ENCODE data around the gene ZBTB8OS. TPM values are rescaled to one million over a fixed set of nuclear protein-coding genes. Genes with fewer than 3 reads are reported as not detected.

Gene ZBTB8OS
- total RNA-seq, 4 donors from 2014 or later, result 17.7 to 31.0 (median 28.1) TPM

DNA sequence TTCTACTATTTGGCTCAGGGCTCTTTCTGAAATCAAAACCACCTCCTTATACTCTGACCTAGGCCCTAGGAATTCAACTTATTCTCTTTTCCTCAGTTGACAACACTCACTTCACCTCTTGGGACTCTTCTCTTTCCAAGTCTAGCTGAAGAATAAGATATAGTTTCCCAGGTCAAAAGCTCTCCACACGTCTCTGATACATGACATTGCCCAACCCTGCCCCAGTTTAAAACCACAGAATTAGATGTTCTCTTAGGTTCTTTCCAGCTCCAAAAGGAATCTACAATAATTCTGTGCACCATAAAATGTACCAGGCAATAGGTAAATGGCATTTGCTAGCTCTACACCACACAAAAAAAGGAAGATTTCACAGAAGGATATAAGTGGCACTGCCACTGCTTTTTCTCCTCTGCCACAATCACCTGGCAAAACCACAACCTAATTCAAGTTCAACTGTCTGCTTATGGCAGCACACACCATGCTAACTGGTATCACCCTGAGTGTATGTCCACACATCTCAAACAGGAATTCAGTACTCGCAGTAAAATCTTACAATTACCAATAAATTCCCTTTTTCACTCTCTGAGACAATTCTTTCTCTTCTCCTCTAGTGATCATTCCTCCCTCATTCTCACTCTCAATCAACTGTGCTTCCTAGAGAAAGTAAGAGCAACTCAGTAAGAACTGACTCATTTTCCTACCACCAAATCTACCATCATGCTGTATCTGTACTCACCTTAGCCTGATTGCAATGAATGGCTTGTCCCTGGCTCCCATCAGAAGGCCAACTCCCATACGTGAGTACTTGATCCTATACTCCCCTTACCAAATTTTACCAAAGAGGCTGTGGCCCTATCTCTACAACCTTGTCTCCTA, 27.3 kb downstream of the ZBTB8OS start:
- ATAC-seq, result no peak
- H3K9me3 ChIP-seq, result no peaks in the 10 kb centered on the region
- H3K4me1 ChIP-seq, result no peaks in the 10 kb centered on the region
- 59 to 75% methylated on average over 2 to 3 of the region's 3 CpGs for WGBS, 2 donors (ENCODE audit: low coverage in 1 of 2)
- peaks cover 0 to 58% of the 10 kb centered on the region in 2 donors for H3K36me3 ChIP-seq
- no peak overlapping the region for H3K27ac ChIP-seq
- no peak overlapping the region for H3K4me3 ChIP-seq
- H3K27me3 ChIP-seq, result no peaks in the 10 kb centered on the region
- TF ChIP-seq POLR2A (IDR thresholded peaks at IDR 0.05) (no peak), POLR2AphosphoS5 (IDR thresholded peaks at IDR 0.05) (no peak), EP300 (IDR thresholded peaks at IDR 0.05) (no peak)
- TF ChIP-seq, protein P1, sequence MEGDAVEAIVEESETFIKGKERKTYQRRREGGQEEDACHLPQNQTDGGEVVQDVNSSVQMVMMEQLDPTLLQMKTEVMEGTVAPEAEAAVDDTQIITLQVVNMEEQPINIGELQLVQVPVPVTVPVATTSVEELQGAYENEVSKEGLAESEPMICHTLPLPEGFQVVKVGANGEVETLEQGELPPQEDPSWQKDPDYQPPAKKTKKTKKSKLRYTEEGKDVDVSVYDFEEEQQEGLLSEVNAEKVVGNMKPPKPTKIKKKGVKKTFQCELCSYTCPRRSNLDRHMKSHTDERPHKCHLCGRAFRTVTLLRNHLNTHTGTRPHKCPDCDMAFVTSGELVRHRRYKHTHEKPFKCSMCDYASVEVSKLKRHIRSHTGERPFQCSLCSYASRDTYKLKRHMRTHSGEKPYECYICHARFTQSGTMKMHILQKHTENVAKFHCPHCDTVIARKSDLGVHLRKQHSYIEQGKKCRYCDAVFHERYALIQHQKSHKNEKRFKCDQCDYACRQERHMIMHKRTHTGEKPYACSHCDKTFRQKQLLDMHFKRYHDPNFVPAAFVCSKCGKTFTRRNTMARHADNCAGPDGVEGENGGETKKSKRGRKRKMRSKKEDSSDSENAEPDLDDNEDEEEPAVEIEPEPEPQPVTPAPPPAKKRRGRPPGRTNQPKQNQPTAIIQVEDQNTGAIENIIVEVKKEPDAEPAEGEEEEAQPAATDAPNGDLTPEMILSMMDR (IDR thresholded peaks at IDR 0.05), result no peak

DNA sequence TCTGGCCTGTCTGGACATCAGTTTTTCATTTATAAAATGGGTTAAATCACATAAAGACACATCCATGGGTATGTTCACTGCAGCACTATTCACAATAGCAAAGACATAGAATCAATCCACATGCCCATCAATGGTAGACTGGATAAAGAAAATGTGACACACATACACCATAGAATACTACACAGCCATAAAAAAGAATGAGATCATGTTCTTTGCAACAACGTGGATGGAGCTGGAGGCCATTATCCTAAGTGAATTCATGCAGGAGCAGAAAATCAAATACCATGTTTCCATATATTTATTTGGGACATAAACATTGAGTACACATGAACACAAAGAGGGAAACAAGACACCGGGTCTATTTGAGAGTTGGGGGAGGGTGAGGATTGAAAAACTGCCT, 28.1 kb downstream of the ZBTB8OS start:
- no peaks in the 10 kb centered on the region for H3K9me3 ChIP-seq
- WGBS, 2 donors (ENCODE audit: low coverage in 1 of 2), result 85 to 100% methylated on average over 2 of the region's 2 CpGs

DNA sequence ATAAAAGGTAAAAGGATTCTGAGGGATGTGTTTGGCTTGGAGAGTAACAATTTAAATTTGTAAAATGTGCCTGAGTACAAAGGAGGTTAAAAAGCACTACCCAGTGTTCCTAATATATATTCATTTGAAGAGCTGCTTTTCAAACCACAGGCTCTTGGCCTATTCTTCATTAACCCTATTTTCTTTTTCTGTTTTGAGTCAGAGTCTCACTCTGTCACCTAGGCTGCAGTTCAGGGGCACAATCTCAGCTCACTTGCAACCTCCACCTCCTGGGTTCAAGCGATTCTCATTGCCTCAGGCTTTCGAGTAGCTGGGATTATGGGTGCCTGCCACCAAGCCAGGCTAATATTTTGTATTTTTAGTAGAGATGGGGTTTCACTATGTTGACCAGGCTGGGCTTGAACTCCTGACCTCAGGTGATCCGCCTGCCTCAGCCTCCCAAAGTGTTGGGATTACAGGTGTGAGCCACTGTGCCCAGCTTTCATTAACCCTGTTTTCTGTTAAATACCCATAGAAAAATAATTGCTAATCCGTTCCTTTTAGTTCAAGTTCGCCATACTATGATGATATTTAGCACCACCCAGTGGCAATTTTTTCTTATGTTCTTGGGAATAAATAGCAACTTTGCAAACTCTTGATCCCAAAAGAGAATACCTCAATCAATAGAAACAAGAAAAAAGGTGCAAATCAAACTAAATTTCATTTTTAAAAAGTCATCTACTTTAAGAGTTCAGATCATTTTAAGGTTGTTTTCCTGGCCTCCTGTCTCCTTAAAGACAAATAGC, 30.5 kb downstream of the ZBTB8OS start:
- H3K4me3 ChIP-seq, result no peak overlapping the region
- H3K27me3 ChIP-seq, result no peaks in the 10 kb centered on the region
- no peak for ATAC-seq
- 52 to 60% methylated on average over 3 to 5 of the region's 5 CpGs for WGBS, 2 donors (ENCODE audit: low coverage in 1 of 2)
- no peak overlapping the region for H3K27ac ChIP-seq
- TF ChIP-seq, protein P1 (IDR thresholded peaks at IDR 0.05), result peak in 1 of 4 experiments; percentile 27
- TF ChIP-seq POLR2A (IDR thresholded peaks at IDR 0.05) (no peak), EP300 (IDR thresholded peaks at IDR 0.05) (no peak), POLR2AphosphoS5 (IDR thresholded peaks at IDR 0.05) (no peak)
- peaks cover 0 to 31% of the 10 kb centered on the region in 2 donors for H3K36me3 ChIP-seq
- H3K4me1 ChIP-seq, result no peaks in the 10 kb centered on the region
- H3K9me3 ChIP-seq, result no peaks in the 10 kb centered on the region

More for the DNA sequence above, 28.1 kb downstream of the ZBTB8OS start:
- H3K36me3 ChIP-seq, result peaks cover 0 to 50% of the 10 kb centered on the region in 2 donors
- H3K4me3 ChIP-seq, result no peak overlapping the region
- ATAC-seq, result no peak
- H3K27me3 ChIP-seq, result no peaks in the 10 kb centered on the region
- no peak overlapping the region for H3K27ac ChIP-seq
- TF ChIP-seq EP300 (IDR thresholded peaks at IDR 0.05), result no peak
- no peak for TF ChIP-seq POLR2A (IDR thresholded peaks at IDR 0.05)
- no peak for TF ChIP-seq POLR2AphosphoS5 (IDR thresholded peaks at IDR 0.05)
- TF ChIP-seq, protein P1 (IDR thresholded peaks at IDR 0.05), result no peak
- no peaks in the 10 kb centered on the region for H3K4me1 ChIP-seq

DNA sequence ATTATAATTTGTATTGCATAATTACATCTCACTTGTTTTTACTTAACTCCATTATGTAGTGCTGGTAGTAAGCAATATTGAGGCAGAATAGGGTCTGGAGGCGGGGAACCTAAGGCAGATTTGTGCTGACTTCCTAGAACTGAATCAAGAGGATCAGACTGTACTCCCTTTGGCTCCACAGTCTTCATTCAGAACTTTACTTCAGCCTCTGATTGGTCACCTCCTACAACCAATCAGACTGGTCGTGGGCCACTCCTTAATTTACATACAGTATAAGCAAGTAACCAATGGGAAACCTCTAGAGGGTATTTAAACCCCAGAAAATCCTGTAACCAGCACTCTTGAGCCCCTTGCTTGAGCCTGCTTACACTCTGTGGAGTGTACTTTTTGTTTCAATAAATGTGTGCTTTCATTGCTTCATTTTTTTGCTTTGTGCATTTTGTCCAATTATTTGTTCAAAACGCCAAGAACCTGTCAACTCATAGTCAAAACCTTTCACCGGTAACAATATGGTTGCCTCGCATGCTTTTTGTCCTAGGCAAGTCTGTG, 31.6 kb downstream of the ZBTB8OS start:
- 94% methylated on average over 5 of the region's 5 CpGs for whole genome bisulfite sequencing, 2 donors (ENCODE audit: low coverage in 1 of 2)
- H3K4me1 ChIP-seq, result no peaks in the 10 kb centered on the region
- H3K4me3 ChIP-seq, result no peak overlapping the region
- no peak overlapping the region for H3K27ac ChIP-seq
- TF ChIP-seq POLR2AphosphoS5 (IDR thresholded peaks at IDR 0.05) (no peak), EP300 (IDR thresholded peaks at IDR 0.05) (no peak), POLR2A (IDR thresholded peaks at IDR 0.05) (no peak)
- TF ChIP-seq, protein P1 (IDR thresholded peaks at IDR 0.05), result no peak
- peaks cover 0 to 24% of the 10 kb centered on the region in 2 donors for H3K36me3 ChIP-seq
- H3K9me3 ChIP-seq, result no peaks in the 10 kb centered on the region
- no peak for ATAC-seq
- no peaks in the 10 kb centered on the region for H3K27me3 ChIP-seq
